ENCODE results near the gene PCSK9. TPM values are rescaled to one million over a fixed set of nuclear protein-coding genes. Genes with fewer than 3 reads are reported as not detected.

PCSK9 gene
- total and polyA plus RNA-seq, 2 of the 4 experiments (the other 2 are of a cell fraction): under 0.01 to 0.17 TPM

GRCh38 chr1:55046871-55047270 is 7.5 kb downstream of the PCSK9 start:
- H3K4me2 ChIP-seq (ENCODE audit: low read depth, low read length): no peak overlapping the region
- dilution Hi-C loops (cut with HindIII; ENCODE audit: low sequenced_read_pairs, unreplicated experiment) (no loop called here), in situ Hi-C loops (cut with MboI; ENCODE audit: low sequenced_read_pairs) (no loop called here), intact Hi-C loops (cut with micrococcal nuclease) (no loop called here)
- no peaks in the 10 kb centered on the region for H3K79me1 ChIP-seq (ENCODE audit: low read depth in 1 of 2, low read length in 2 of 2)
- H3K27me3 ChIP-seq (ENCODE audit: control insufficient read depth, insufficient read depth, low read length): peaks cover 60% of the 10 kb centered on the region
- H3K56ac ChIP-seq (ENCODE audit: extremely low read depth, insufficient read depth, low read length): no peak overlapping the region
- no peaks in the 10 kb centered on the region for H3K9me3 ChIP-seq (ENCODE audit: control insufficient read depth, insufficient read depth, low read length)
- no peak overlapping the region for H2BK15ac ChIP-seq (ENCODE audit: low read depth, low read length)
- no peak overlapping the region for H3K4me3 ChIP-seq (ENCODE audit: insufficient read depth, low read depth, low read length)
- H3K27ac ChIP-seq (ENCODE audit: insufficient read depth, low read length): no peak overlapping the region
- no peak overlapping the region for H3K18ac ChIP-seq (ENCODE audit: low read depth, low read length)
- DNase-seq (no peak), ATAC-seq (ENCODE audit: low read depth) (no peak)
- ChIA-PET CTCF (no interaction called here), POLR2A (ENCODE audit: unreplicated experiment) (no interaction called here)
- no peak overlapping the region for H3K23ac ChIP-seq (ENCODE audit: low read depth, low read length)
- BruUV-seq (replicated peaks): no TSS peak
- H4K8ac ChIP-seq (ENCODE audit: low read depth in 2 of 2, low read length in 2 of 2): no peak overlapping the region
- H2BK20ac ChIP-seq (ENCODE audit: low read depth, low read length): no peak overlapping the region
- no peak overlapping the region for H2BK5ac ChIP-seq (ENCODE audit: low read depth, low read length, poor library complexity, severe bottlenecking)
- no peak overlapping the region for H2BK120ac ChIP-seq (ENCODE audit: low read depth, low read length)
- peak overlapping the region; percentile 8 for H2AK9ac ChIP-seq (replicated peaks; ENCODE audit: low read depth, low read length, poor library complexity)
- H3K9me1 ChIP-seq (ENCODE audit: insufficient read depth, low read length): no peaks in the 10 kb centered on the region
- no peak overlapping the region for H2AK5ac ChIP-seq (ENCODE audit: low read depth, low read length)
- no peak for TF ChIP-seq NFE2L2 (IDR thresholded peaks at IDR 0.05; ENCODE audit: low read depth, low read length)
- no peak for TF ChIP-seq CTCF (conservative IDR thresholded peaks at IDR 0.05; ENCODE audit: low read depth, low read length)
- TF ChIP-seq RCOR1 (IDR thresholded peaks at IDR 0.05; ENCODE audit: insufficient replicate concordance, low read length): no peak
- TF ChIP-seq CEBPB (IDR thresholded peaks at IDR 0.05; ENCODE audit: low read depth, low read length): no peak
- no peak for TF ChIP-seq SMC3 (IDR thresholded peaks at IDR 0.05; ENCODE audit: low read depth, low read length)
- TF ChIP-seq, protein P1, sequence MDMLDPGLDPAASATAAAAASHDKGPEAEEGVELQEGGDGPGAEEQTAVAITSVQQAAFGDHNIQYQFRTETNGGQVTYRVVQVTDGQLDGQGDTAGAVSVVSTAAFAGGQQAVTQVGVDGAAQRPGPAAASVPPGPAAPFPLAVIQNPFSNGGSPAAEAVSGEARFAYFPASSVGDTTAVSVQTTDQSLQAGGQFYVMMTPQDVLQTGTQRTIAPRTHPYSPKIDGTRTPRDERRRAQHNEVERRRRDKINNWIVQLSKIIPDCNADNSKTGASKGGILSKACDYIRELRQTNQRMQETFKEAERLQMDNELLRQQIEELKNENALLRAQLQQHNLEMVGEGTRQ (IDR thresholded peaks at IDR 0.05; ENCODE audit: low read depth, low read length): no peak
- TF ChIP-seq CHD1 (IDR thresholded peaks at IDR 0.05; ENCODE audit: low read depth, low read length): no peak
- no peak for TF ChIP-seq FOS (IDR thresholded peaks at IDR 0.05; ENCODE audit: low read depth, low read length)
- TF ChIP-seq RAD21 (IDR thresholded peaks at IDR 0.05; ENCODE audit: low read length): no peak
- TF ChIP-seq BHLHE40 (IDR thresholded peaks at IDR 0.05; ENCODE audit: low read depth, low read length): no peak
- TF ChIP-seq MXI1 (IDR thresholded peaks at IDR 0.05; ENCODE audit: borderline replicate concordance, low read depth, low read length): no peak
- no peak for TF ChIP-seq RFX5 (IDR thresholded peaks at IDR 0.05; ENCODE audit: low read depth, low read length)
- no peak for TF ChIP-seq MAFK (IDR thresholded peaks at IDR 0.05; ENCODE audit: low read depth, low read length)
- no peak for TF ChIP-seq MAZ (IDR thresholded peaks at IDR 0.05; ENCODE audit: borderline replicate concordance, low read depth, low read length)
- TF ChIP-seq, protein P2, sequence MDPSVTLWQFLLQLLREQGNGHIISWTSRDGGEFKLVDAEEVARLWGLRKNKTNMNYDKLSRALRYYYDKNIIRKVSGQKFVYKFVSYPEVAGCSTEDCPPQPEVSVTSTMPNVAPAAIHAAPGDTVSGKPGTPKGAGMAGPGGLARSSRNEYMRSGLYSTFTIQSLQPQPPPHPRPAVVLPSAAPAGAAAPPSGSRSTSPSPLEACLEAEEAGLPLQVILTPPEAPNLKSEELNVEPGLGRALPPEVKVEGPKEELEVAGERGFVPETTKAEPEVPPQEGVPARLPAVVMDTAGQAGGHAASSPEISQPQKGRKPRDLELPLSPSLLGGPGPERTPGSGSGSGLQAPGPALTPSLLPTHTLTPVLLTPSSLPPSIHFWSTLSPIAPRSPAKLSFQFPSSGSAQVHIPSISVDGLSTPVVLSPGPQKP (IDR thresholded peaks at IDR 0.05; ENCODE audit: borderline replicate concordance, low read depth, low read length): no peak
- no peak for TF ChIP-seq POLR2A (IDR thresholded peaks at IDR 0.05; ENCODE audit: low read depth, low read length)
- no peak overlapping the region for H3K14ac ChIP-seq (replicated peaks; ENCODE audit: low read depth, low read length)
- H3K9ac ChIP-seq (ENCODE audit: low read depth, low read length): no peak overlapping the region
- H4K91ac ChIP-seq (ENCODE audit: insufficient read depth, low read depth, low read length): no peak overlapping the region
- no peak overlapping the region for H4K5ac ChIP-seq (ENCODE audit: low read depth, low read length)
- no peak overlapping the region for H3K4ac ChIP-seq (ENCODE audit: low read depth, low read length)
- no peak overlapping the region for H2AFZ ChIP-seq (replicated peaks; ENCODE audit: low read length, poor library complexity)
- H3K36me3 ChIP-seq (ENCODE audit: control insufficient read depth, insufficient read depth, low read length): no peaks in the 10 kb centered on the region
- no peaks in the 10 kb centered on the region for H3K4me1 ChIP-seq (ENCODE audit: control insufficient read depth, insufficient read depth, low read length)
- no CpG with 5 or more reads among the region's 4 CpGs for WGBS, 2 experiments (ENCODE audit: extremely low coverage in 2 of 2, insufficient read length in 1 of 2)
- H4K20me1 ChIP-seq (ENCODE audit: insufficient read depth, low read length): no peaks in the 10 kb centered on the region

All from IMR-90 (cell line).